Tibial nerve (tissue), 4 donors: ENCODE data around the gene KCNQ1. TPM values are rescaled to one million over a fixed set of nuclear protein-coding genes. Genes with fewer than 3 reads are reported as not detected.

Source experiments
- DNase-seq, 2 donors: peaks; one replicate each; pipeline ENCODE4 v3.0.0-alpha.2; 2019; ENCODE audit warnings: low spot score in 2 of 2
- H3K27ac ChIP-seq, 4 donors: fragments of 200-600 bp; sonication (generic) in 3 of 4; one replicate each; pipeline ENCODE4 v1.5.1; 2017 to 2019; ENCODE audit warnings: mild to moderate bottlenecking in 1 of 4
- H3K27me3 ChIP-seq, 2 donors: fragments of 200-600 bp; sonication (generic) in 1 of 2; one replicate each; pipeline versions ENCODE4 v1.5.1 to v1.6.0; 2017 to 2019
- H3K36me3 ChIP-seq, 3 donors: fragments of 200-600 bp; sonication (generic); one replicate each; pipeline ENCODE4 v1.5.1; 2018 to 2019
- H3K4me1 ChIP-seq, 4 donors: fragments of 200-600 bp; sonication (generic) in 3 of 4; one replicate each; pipeline ENCODE4 v1.5.1; 2017 to 2019
- H3K4me3 ChIP-seq, 4 donors: fragments of 200-600 bp; sonication (generic) in 3 of 4; one replicate each; pipeline ENCODE4 v1.5.1; 2017 to 2019; ENCODE audit warnings: mild to moderate bottlenecking in 1 of 4, moderate library complexity in 1 of 4
- H3K9me3 ChIP-seq, 4 donors: fragments of 200-600 bp; sonication (generic) in 3 of 4; one replicate each; pipeline ENCODE4 v1.5.1; 2017 to 2019
- EP300 ChIP-seq, 2 donors: sonication (generic); formaldehyde crosslinking; IDR thresholded peaks; one replicate each; pipeline ENCODE4 v1.6.1; 2017; ENCODE audit warnings: antibody characterized with exemption in 2 of 2, mild to moderate bottlenecking in 1 of 2
- POLR2A ChIP-seq, 2 donors: fragments of 450-650 bp; IDR thresholded peaks; one replicate each; pipeline ENCODE4 v1.6.1; 2017; ENCODE audit warnings: antibody characterized with exemption in 2 of 2, mild to moderate bottlenecking in 2 of 2, moderate library complexity in 2 of 2
- WGBS, 2 donors: methylation state at CpG; one replicate each; pipeline ENCODE4 v1.1.5; 2018; 5-methylcytosine and 5-hydroxymethylcytosine counted together
- total RNA-seq, 4 donors: library from RNA; depleted of rRNA; stranded (reverse); fragments of >200 nt; gene quantifications; one replicate each; pipeline ENCODE4 v1.1.0, GENCODE V29; 2016
- TF ChIP-seq, protein P1 (sequence below), 5 experiments: fragments of 200-600 bp in 3 of 5; fragments of 450-650 bp in 2 of 5; sonication (generic) in 3 of 5; IDR thresholded peaks; one replicate each; pipeline ENCODE4 v1.5.1; 2016 to 2019; ENCODE audit warnings: antibody characterized with exemption in 5 of 5, mild to moderate bottlenecking in 3 of 5, moderate library complexity in 2 of 5

Gene KCNQ1
- total RNA-seq, 4 donors from 2014 or later, result 3.5 to 11.4 (median 7.5) TPM

DNA sequence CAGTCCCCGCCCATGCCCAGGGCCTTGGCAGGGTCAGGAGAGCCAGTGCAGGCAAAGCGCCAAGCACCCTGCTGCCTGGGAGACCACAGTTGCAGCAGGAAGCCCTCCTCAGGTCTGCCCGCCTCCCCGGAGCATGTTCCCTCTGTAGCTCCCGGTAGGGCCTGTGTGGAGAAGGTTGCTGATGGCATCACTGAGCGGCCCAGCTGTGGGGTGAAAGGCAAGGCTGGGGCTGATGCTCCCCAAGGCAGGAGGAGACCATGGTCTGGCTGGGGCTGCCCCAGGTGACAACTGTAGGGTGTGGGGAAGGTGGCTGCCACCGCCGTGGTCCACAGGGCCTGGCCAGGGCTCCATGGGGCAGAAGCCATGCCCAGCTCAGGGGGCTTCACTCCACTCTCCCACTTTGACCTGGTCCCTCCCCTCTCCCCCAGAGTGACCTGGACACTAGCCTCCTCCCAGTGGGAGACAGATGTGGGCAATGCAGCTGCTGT, 387.8 kb downstream of the KCNQ1 start:
- DNase-seq, result no peak
- peaks cover 0 to 22% (median 4%) of the 10 kb centered on the region in 4 donors for H3K9me3 ChIP-seq
- H3K4me3 ChIP-seq, result no peak overlapping the region
- H3K27ac ChIP-seq, result no peak overlapping the region
- WGBS, 2 donors, result 79 to 95% methylated on average over 3 to 8 of the region's 8 CpGs
- peaks cover 0 to 14% (median 0%) of the 10 kb centered on the region in 4 donors for H3K4me1 ChIP-seq
- no peak for TF ChIP-seq EP300 (IDR thresholded peaks at IDR 0.05)
- TF ChIP-seq, protein P1, sequence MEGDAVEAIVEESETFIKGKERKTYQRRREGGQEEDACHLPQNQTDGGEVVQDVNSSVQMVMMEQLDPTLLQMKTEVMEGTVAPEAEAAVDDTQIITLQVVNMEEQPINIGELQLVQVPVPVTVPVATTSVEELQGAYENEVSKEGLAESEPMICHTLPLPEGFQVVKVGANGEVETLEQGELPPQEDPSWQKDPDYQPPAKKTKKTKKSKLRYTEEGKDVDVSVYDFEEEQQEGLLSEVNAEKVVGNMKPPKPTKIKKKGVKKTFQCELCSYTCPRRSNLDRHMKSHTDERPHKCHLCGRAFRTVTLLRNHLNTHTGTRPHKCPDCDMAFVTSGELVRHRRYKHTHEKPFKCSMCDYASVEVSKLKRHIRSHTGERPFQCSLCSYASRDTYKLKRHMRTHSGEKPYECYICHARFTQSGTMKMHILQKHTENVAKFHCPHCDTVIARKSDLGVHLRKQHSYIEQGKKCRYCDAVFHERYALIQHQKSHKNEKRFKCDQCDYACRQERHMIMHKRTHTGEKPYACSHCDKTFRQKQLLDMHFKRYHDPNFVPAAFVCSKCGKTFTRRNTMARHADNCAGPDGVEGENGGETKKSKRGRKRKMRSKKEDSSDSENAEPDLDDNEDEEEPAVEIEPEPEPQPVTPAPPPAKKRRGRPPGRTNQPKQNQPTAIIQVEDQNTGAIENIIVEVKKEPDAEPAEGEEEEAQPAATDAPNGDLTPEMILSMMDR (IDR thresholded peaks at IDR 0.05), result no peak
- TF ChIP-seq POLR2A (IDR thresholded peaks at IDR 0.05), result no peak
- H3K36me3 ChIP-seq, result no peaks in the 10 kb centered on the region
- H3K27me3 ChIP-seq, result no peaks in the 10 kb centered on the region

DNA sequence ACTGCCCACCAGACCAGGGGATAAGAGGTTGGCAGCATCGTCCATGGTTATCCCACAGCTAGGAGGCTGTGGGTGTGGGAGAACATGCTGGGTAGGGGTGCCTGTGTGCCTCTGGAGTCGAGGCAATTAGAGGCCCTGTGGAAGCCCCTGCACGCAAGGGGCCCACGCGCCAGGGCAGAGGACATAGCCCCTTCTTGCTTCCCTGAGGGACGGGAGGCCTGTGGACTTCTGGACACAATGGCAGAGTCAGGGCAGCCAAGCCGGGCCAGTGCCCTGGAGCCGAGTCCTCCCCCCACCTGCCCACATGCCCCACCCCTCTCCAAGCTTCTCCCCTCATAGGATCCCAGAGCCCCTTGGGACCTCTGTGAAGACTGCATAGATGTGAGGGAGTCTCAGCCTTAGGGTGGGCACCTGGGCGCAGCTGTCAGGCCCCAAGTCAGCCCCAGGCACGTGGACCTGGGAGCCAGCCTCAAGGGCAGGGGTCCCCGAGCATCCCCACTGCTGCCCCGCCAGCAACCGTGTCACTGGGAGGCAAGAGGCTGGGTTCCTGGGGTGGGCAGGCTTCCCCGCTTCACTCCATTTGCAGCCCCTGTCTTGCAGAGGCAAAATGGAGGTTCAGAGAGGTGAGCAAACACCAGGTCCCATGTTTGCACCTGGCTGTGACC, 388.4 kb downstream of the KCNQ1 start:
- TF ChIP-seq, protein P1 (IDR thresholded peaks at IDR 0.05), result no peak
- TF ChIP-seq POLR2A (IDR thresholded peaks at IDR 0.05) (no peak), EP300 (IDR thresholded peaks at IDR 0.05) (no peak)
- H3K4me3 ChIP-seq, result no peak overlapping the region
- no peaks in the 10 kb centered on the region for H3K27me3 ChIP-seq
- DNase-seq, result no peak
- 86 to 94% methylated on average over 3 to 12 of the region's 14 CpGs for WGBS, 2 donors
- no peaks in the 10 kb centered on the region for H3K36me3 ChIP-seq
- H3K4me1 ChIP-seq, result peaks cover 0 to 16% (median 0%) of the 10 kb centered on the region in 4 donors
- H3K9me3 ChIP-seq, result peaks cover 0 to 22% (median 4%) of the 10 kb centered on the region in 4 donors
- no peak overlapping the region for H3K27ac ChIP-seq

DNA sequence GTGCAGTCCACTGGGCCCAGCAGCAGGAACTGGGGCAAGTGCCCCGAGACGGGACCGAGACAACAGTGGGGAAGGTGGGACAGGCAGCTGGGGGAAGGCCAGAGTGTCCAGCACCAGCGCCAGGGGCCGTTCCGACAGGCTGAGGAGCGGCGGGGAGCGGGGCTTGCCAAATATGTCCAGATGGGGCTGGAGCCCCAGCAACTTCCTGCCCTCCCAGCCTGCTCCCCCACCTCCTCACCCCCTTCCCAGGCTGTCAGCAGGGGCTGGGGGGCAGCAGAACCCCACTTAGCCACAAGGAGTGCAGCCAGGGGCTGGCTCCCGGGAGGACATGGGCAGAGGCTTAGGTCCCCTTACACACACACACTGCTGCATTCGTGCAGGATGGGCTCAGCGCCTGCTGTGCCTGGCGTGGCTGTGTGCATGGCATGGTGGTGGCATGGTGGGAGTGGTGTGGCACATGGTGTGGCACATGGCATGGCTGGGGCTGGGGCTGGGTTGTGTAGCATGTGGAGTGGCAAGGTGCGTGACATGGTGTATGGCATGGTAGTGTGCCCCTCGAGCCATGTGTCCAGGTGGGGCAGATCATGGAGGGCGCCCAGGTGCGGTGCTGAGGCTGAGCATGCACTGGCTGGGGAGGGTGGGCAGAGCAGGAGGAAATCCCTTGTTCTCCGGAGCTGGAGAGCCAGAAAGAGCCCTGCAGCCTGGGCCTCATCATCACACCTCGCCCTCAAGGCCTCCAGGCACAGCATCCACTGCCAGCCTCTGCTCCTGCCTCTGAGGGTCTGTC, 389.1 kb downstream of the KCNQ1 start:
- no peaks in the 10 kb centered on the region for H3K27me3 ChIP-seq
- TF ChIP-seq POLR2A (IDR thresholded peaks at IDR 0.05) (no peak), EP300 (IDR thresholded peaks at IDR 0.05) (no peak)
- TF ChIP-seq, protein P1 (IDR thresholded peaks at IDR 0.05), result no peak
- WGBS, 2 donors, result 84 to 90% methylated on average over 15 to 17 of the region's 19 CpGs
- H3K4me1 ChIP-seq, result peaks cover 0 to 16% (median 0%) of the 10 kb centered on the region in 4 donors
- no peak for DNase-seq
- H3K4me3 ChIP-seq, result no peak overlapping the region
- H3K9me3 ChIP-seq, result peaks cover 0 to 15% (median 3%) of the 10 kb centered on the region in 4 donors
- no peaks in the 10 kb centered on the region for H3K36me3 ChIP-seq
- H3K27ac ChIP-seq, result no peak overlapping the region

DNA sequence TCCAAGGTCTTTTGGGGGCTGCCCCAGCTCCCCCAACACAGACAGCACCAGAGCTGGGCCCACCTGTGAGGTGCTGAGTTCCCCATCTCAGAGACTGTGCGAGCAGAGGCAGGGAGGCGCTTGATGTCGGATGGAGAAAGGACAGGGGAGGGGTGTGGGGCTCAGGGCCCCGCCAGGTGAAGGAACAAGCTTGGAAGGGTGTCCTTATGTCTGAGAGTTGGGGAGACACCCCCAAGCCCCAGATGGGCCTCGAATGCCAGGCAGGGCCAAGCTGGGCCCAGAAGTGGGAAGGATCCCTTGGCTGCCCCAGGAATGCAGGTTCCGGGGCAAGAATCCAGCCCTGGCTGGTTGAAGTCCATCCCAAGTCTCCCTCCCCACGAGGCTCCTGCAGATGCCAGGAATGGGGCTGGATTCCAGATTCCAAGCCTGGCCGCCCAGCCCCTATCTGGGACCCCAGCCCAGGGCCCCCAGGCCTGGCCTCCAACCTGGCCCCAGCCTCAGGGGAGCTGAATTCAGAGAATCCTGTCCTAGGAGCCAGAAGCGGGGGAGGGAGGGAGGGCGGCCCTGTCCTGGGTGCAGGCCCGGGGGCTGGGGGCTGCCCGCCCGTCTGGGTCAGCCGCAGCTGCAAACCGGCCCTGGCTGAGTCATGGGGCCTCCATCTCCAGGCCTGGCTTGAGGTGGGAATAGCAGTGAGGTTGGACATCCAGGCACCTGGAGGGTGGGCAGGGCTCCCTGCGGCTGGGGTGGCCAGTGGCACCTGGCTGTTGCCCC, 389.9 kb downstream of the KCNQ1 start:
- Histone ChIP-seq H3K36me3 (no peaks in the 10 kb centered on the region), H3K27me3 (no peaks in the 10 kb centered on the region), H3K27ac (no peak overlapping the region), H3K4me1 (peaks cover 0 to 16% (median 0%) of the 10 kb centered on the region in 4 donors), H3K4me3 (no peak overlapping the region), H3K9me3 (peaks cover 0 to 8% (median 0%) of the 10 kb centered on the region in 4 donors)
- WGBS, 2 donors, result 76 to 78% methylated on average over 8 to 16 of the region's 16 CpGs
- TF ChIP-seq POLR2A (IDR thresholded peaks at IDR 0.05), result no peak
- TF ChIP-seq EP300 (IDR thresholded peaks at IDR 0.05), result no peak
- TF ChIP-seq, protein P1 (IDR thresholded peaks at IDR 0.05), result no peak
- no peak for DNase-seq
